HG03196 (cell line): ENCODE measurements around the gene TMEM17.
A peak's percentile ranks its signal among the peaks of the same experiment; 100 is the strongest.
"Not testable (repeated sequence)": the region's sequence is repeated elsewhere in the genome, so short reads cannot be mapped to it uniquely, and the experiment has no call there.

Source experiments
- ATAC-seq: cut with Tn5 transposase; IDR thresholded peaks from one replicate; pipeline ENCODE4 v1.9.1; 2021; ENCODE audit not compliant: unreplicated experiment

TMEM17 gene, protein sequence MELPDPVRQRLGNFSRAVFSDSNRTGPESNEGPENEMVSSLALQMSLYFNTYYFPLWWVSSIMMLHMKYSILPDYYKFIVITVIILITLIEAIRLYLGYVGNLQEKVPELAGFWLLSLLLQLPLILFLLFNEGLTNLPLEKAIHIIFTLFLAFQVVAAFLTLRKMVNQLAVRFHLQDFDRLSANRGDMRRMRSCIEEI

GRCh38 chr2:62505750-62506420 lies at the start of gene TMEM17:
Gene TMEM17 (minus strand): TSS chr2:62506195. CDS start chr2:62506129, 66 bp downstream.
- peak; percentile 81 for ATAC-seq

GRCh38 chr2:62554440-62554839 lies 48.4 kb upstream of the TMEM17 start:
- ATAC-seq: no peak

DNA sequence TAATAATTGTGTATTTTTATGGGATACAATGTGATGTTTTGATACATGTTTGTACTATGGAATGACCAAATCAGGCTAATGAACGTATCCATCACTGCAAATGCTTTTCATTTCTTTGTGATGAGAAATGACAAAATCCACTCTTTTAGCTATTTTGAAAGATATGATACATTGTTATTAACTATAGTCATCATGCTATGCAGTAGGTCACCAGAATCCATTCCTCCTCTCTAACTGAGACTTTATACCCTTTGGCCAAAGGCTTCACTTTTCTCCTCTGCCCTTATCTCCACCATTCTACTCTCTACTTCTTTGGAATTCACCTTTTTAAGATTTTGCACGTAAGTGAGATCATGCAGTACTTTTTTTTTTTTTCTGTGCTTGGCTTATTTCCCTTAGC lies 44.5 kb upstream of the TMEM17 start:
- ATAC-seq: no peak

GRCh38 chr2:62547854-62548253 lies 41.9 kb upstream of the TMEM17 start:
- ATAC-seq: no peak

DNA sequence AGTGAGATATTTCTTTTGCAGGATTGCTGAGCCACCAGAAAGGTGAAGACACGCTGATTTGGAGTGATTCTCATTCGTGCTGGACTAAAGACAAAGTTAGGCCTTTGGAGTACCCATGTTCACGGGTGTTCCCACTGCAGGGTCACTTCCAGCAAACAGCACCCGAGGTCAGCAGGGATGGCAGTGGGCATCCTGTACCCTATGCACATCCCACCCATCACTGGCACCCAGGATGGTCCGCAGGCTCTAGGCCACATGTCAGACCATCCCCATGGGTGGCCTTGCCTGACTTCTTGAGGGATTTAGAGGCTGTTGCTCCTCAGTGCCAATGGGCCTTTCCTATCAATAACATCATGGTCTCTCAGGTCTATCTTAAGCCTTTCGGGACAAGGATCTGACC lies 39.3 kb upstream of the TMEM17 start:
- ATAC-seq: no peak

- no peak for ATAC-seq
Observed at GRCh38 chr2:62540408-62541168, 34.6 kb upstream of the TMEM17 start.

DNA sequence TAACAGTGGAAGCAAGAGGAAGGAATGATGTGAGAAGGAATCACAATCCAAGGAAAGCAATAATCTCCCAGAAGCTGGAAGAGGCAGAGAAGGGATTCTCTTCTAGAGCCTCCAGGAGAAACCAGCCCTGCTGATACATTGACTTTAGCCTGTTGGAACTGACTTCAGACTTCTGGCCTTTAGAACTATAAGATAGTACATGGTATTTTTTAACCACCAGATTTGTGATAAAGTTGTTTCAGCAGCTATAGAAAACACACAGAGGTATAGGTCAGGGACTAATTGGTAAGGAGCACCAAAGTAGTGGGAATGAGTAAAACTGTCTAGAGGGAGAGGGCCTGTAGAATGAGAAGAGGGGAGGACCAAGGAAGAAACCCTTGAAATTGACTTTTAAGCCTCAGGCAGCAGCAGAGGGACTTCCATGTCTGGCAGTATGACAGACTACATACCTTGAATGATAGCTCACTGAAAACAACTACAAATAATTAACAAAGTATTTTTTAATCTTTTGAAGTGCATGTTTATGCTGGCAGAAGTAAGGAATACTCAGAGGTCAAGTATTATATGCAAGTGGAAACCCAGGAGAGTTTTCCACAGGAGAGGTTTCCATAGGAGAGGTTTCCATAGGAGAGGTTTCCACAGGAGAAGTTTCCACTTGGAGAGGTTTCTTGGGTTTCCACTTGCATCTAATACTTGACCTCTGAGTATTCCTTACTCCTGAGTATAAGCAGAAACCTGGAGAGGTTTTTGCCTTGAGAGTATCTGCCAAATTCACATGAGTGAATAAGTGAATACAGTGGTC lies 33.8 kb upstream of the TMEM17 start:
- ATAC-seq: no peak

- ATAC-seq: no peak
Observed at GRCh38 chr2:62538756-62539155, 32.8 kb upstream of the TMEM17 start.

DNA sequence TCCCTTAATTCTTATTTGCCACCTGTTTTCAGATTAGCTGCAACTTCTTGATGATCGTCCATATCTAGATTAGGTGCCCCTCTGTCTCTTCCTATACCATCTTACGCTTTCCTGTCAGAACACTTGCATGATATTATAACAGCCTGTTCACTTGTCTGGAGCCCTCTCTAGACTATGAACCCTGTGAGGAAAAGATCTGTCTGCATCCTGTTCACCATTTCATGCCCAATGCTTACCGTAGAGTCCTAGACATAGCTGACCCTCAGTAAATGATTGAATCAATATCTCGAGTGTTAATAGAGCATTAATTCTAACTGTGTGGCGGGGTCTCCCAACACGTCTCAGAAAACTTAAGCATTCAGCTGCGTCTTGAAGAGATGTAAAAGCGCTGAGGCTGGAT lies 31.8 kb upstream of the TMEM17 start:
- ATAC-seq: no peak

DNA sequence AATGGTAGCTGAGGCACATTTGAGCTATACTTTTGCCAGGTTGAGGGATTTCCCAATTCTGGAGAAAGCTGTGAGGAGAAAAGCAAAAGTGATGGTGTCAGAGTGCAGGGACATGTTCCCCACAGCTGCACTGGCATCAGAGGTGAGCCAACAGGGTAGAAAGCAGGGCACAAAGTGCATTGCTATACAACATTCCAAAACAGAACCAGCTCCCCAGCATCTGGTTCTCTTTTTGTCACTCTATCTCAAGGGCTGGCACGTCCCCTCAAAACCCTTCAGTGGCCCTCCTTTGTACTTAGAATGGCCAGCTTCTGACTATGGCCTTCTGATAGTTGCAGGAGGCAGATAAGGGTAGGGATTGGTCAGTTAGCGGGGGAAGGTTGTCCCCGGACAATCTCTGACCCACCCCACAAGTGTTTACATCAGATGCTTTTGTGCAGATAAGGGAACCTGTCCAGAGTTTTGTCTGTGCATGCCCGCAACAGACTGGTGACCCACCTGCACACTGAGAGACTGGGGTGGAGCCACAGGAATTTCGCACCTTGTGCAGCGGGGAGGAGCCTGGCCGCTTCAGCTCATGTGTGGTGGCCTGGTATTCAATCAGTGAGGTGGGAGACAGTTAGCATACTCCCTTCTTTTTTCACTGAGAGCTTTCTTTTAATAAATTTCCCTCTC lies 31.0 kb upstream of the TMEM17 start:
- no peak for ATAC-seq

GRCh38 chr2:62535521-62535920 lies 29.5 kb upstream of the TMEM17 start:
- ATAC-seq: not testable (repeated sequence)

GRCh38 chr2:62531594-62531993 lies 25.6 kb upstream of the TMEM17 start:
- ATAC-seq: no peak

DNA sequence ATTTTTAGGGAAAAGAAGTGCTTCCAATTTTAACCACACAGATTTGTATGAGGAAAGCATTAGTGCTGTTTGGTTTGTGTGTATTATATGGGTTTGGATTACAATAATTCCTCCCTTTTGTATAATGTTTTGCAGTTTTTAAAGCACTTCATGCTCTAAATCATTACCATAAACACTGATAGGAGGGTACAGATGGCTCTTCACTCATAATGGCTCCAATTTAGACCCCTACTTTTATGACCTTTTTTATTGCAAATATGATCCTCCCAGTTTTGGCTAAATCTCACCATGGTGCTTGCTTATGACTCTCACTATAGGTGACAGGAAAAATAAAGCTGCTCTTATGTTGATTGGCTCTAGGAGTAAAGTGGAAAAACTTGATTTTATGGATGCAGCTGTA lies 23.8 kb upstream of the TMEM17 start:
- no peak for ATAC-seq

- no peak for ATAC-seq
Observed at GRCh38 chr2:62527478-62528210, 21.6 kb upstream of the TMEM17 start.

GRCh38 chr2:62526531-62527381 lies 20.8 kb upstream of the TMEM17 start:
- no peak for ATAC-seq

- ATAC-seq: no peak
Observed at GRCh38 chr2:62525549-62526269, 19.7 kb upstream of the TMEM17 start.

DNA sequence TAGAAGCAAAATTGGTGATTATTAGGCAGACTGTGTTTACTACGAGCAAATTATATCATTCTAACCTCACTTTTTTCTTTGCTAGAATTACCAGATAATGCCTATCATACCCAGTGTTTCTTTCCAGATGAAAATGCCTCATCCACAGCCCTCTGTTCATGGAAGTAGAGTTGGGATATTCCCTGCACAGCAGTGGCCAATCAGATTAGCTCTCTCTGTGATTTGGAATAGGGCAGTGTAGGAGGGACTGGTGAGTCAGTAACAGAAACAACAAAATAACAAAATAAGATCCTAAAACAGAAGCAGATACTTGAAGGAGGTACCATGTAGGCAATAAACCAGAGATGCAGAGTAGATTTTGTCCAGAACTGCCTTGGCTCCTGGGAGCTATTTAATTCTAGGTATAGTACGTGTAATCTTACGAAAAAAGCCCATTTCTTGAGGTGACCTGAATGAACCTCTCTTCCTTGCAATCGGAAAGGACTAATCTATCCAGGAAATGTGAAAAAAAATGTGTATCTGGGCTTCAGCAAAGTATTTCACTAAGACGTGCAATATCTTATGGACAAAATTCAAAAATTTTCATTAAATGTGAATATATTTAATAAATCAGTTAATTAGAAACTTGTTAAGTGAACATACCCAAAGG lies 18.4 kb upstream of the TMEM17 start:
- no peak for ATAC-seq

GRCh38 chr2:62521061-62521460 lies 15.1 kb upstream of the TMEM17 start:
- not testable (repeated sequence) for ATAC-seq
